K562 (cell line): Measurements from ENCODE around the gene CITED2. TPM values are rescaled to one million over a fixed set of nuclear protein-coding genes. Genes with fewer than 3 reads are reported as not detected.
A peak's percentile ranks its signal among the peaks of the same experiment; 100 is the strongest.

ENCODE experiments used
- CREB3 ChIP-seq: fragments of 450-650 bp; conservative IDR thresholded peaks from 2 replicates; pipeline ENCODE4 v1.6.1; 2016; ENCODE audit warnings: missing genetic modification characterization, low read depth, mild to moderate bottlenecking, missing compliant biosample characterization, moderate library complexity
- GATAD2A ChIP-seq: fragments of 450-650 bp; IDR thresholded peaks from 2 replicates; pipeline ENCODE4 v1.6.1; 2017
- GTF2A2 ChIP-seq: IDR thresholded peaks from 2 replicates; pipeline ENCODE4 v1.6.1; 2016; ENCODE audit warnings: mild to moderate bottlenecking, missing genetic modification characterization, missing compliant biosample characterization
- JUND ChIP-seq, 2 experiments: IDR thresholded peaks; 2 replicates in 1 of 2; 3 replicates in 1 of 2; pipeline ENCODE4 v1.6.1; 2011; ENCODE audit warnings: borderline replicate concordance in 2 of 2, low read depth in 2 of 2, low read length in 2 of 2, improper control_type of control experiment in 1 of 2, missing biosample characterization in 1 of 2, missing genetic modification characterization in 1 of 2, missing genetic modification reagents in 1 of 2
- L3MBTL2 ChIP-seq: fragments of 450-650 bp; IDR thresholded peaks from 2 replicates; pipeline ENCODE4 v1.6.1; 2016; ENCODE audit warnings: mild to moderate bottlenecking, moderate library complexity
- MAZ ChIP-seq, 2 experiments: fragments of 450-650 bp in 1 of 2; sonication (generic) in 1 of 2; formaldehyde crosslinking; IDR thresholded peaks in 1 of 2; conservative IDR thresholded peaks in 1 of 2; 2 replicates each; pipeline versions ENCODE4 v1.4.0 to v1.5.0; 2020; ENCODE audit warnings: mild to moderate bottlenecking in 1 of 2, missing genetic modification reagents in 1 of 2
- MXI1 ChIP-seq: IDR thresholded peaks from 2 replicates; pipeline ENCODE4 v1.6.1; 2011; ENCODE audit warnings: low read depth, mild to moderate bottlenecking, improper control_type of control experiment, low read length
- POLR2G ChIP-seq: fragments of 200-400 bp; formaldehyde crosslinking; IDR thresholded peaks from 2 replicates; pipeline ENCODE4 v1.6.1; 2017; ENCODE audit warnings: low read depth, mild to moderate bottlenecking, antibody characterized with exemption, low read length, moderate library complexity
- SOX6 ChIP-seq: fragments of 450-650 bp; IDR thresholded peaks from 2 replicates; pipeline ENCODE4 v1.6.1; 2014; ENCODE audit warnings: mild to moderate bottlenecking
- TBP ChIP-seq: optimal IDR thresholded peaks from 2 replicates; pipeline ENCODE3; 2011; ENCODE audit warnings: low read depth, low read length, improper control_type of control experiment
- U2AF2 ChIP-seq: fragments of 200-400 bp; formaldehyde crosslinking; optimal IDR thresholded peaks from 2 replicates; pipeline ENCODE3; 2017; ENCODE audit warnings: low read depth, mild to moderate bottlenecking, low read length
- ZBTB49 ChIP-seq: sonication (generic); formaldehyde crosslinking; IDR thresholded peaks from 2 replicates; pipeline ENCODE4 v1.8.0; 2022; ENCODE audit warnings: missing genetic modification reagents, mild to moderate bottlenecking, borderline replicate concordance
- ZNF253 ChIP-seq: fragments of 250-450 bp; sonication (Bioruptor Pico); conservative IDR thresholded peaks from 2 replicates; pipeline ENCODE4 v1.6.1; 2021; ENCODE audit warnings: mild to moderate bottlenecking
- ZNF449 ChIP-seq: fragments of 250-450 bp; sonication (Bioruptor Pico); IDR thresholded peaks from 2 replicates; pipeline ENCODE4 v1.8.0; 2022; ENCODE audit warnings: moderate library complexity, mild to moderate bottlenecking, inconsistent platforms
- ZNF592 ChIP-seq: fragments of 450-650 bp; IDR thresholded peaks from 2 replicates; pipeline ENCODE4 v1.6.1; 2017; ENCODE audit warnings: antibody characterized with exemption, mild to moderate bottlenecking
- ZNF764 ChIP-seq: fragments of 250-450 bp; sonication (Bioruptor Pico); IDR thresholded peaks from 2 replicates; pipeline ENCODE4 v1.4.0; 2020; ENCODE audit warnings: low read depth, mild to moderate bottlenecking, moderate library complexity
- ZNF778 ChIP-seq: fragments of 450-650 bp; formaldehyde crosslinking; IDR thresholded peaks from 2 replicates; pipeline ENCODE4 v1.4.0; 2020; ENCODE audit warnings: mild to moderate bottlenecking, moderate library complexity
- polyA plus RNA-seq, 8 experiments: library from polyadenylated mRNA; depleted of rRNA in 4 of 8; stranded (reverse) in 5 of 8; unstranded in 3 of 8; fragments of >200 nt; fragmentation: Nextera tagmentation in 2 of 8; fragmentation: Illumina TruSeq in 1 of 8; extraction: Ambion mirVana in 2 of 8; extraction: Trizol in 1 of 8; gene quantifications; 2 replicates each; pipeline versions ENCODE4 v1.2.1 to v1.2.3, GENCODE V29; 2011 to 2014; ENCODE audit warnings: inconsistent platforms in 1 of 8, missing spikeins in 1 of 8
- total RNA-seq, 7 experiments: library from RNA; depleted of rRNA in 6 of 7; stranded (reverse); fragments of >200 nt in 6 of 7; fragmentation: Illumina TruSeq in 2 of 7; extraction: Trizol in 2 of 7; gene quantifications; 2 replicates each; pipeline versions ENCODE4 v1.2.1 to v1.2.3, GENCODE V29; 2011 to 2021; ENCODE audit warnings: low replicate concordance in 1 of 7

The CITED2 gene
- total and polyA plus RNA-seq, 9 of the 15 experiments (the other 6 are each of a cell fraction or from before 2014, with no cell fraction given): 0.21 to 86.1 (median 17.5) TPM

- TF ChIP-seq MXI1 (peak; percentile 56; the same call in 1 of the 2 replicates), ZBTB49 (no peak), JUND (IDR thresholded peaks at IDR 0.05; ENCODE audit: borderline replicate concordance, low read depth, low read length) (peak; percentile 61; the same call in 1 of the 2 replicates), JUND (tag; IDR thresholded peaks at IDR 0.05; ENCODE audit: borderline replicate concordance, low read depth, low read length) (peak; percentile 7; the same call in 1 of the 3 replicates), ZNF253 (CRISPR knock-in tag) (no peak), ZNF764 (CRISPR knock-in tag) (no peak), SOX6 (peak; percentile 75), ZNF449 (CRISPR knock-in tag) (no peak), TBP (peak; percentile 99), CREB3 (tag) (no peak), L3MBTL2 (peak; percentile 94), POLR2G (peak; percentile 100), GATAD2A (0 out of 2 replicates have a peak, but pooled peaks have one; percentile 46), GTF2A2 (tag) (peak; percentile 80), ZNF778 (no peak), ZNF592 (peak; percentile 69; the same call in 1 of the 2 replicates), MAZ (CRISPR knock-in tag; conservative IDR thresholded peaks at IDR 0.05 in 1 of 2, IDR thresholded peaks at IDR 0.05 in 1 of 2) (peak; percentile 83 to 90), U2AF2 (no peak)
These were observed at the start of gene CITED2 (continued) for GRCh38 chr6:139374357-139375225.
